ENCODE measurements around the gene ZBTB16.

ZBTB16 gene

DNA sequence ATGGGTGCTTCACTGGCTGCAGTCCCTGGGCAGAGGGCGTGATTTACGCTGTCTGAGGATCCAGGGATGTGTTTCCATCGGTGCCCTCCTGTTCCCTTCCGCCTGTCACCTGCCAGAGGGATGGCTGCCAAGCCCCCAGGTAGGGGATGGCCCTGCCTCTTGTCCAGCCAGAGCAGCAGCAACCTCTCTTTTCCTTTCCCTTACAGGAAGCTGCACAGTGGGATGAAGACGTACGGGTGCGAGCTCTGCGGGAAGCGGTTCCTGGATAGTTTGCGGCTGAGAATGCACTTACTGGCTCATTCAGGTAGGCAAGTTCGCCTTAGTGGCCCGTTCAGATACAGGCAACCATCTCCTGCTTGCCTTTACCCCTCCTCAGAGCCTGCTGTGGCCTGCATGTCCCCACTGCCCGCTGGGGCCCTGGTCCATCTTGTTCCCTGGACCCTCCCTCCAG lies 96.6 kb downstream of the ZBTB16 start:
- DNase-seq, result no peak

DNA sequence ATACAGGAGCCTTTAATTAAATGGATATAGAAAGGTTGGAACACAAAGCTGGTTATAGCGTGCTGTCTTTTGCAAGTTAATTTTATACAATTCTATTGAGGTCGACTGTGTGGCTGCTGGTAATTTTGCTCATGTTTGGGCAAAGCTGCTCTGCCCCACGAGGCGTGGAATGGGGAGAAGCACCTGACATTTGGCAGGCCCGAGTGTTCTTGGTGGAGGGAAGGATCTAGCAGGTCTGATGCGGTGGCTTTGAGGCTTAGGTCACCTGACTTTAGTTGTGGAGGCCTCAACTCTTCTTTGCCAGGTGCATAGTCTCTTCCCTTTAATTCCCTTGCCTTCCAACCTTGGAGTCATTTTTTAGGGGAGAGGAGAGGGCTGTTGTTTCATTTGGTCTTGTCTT lies 97.3 kb downstream of the ZBTB16 start:
- DNase-seq, result no peak

DNA sequence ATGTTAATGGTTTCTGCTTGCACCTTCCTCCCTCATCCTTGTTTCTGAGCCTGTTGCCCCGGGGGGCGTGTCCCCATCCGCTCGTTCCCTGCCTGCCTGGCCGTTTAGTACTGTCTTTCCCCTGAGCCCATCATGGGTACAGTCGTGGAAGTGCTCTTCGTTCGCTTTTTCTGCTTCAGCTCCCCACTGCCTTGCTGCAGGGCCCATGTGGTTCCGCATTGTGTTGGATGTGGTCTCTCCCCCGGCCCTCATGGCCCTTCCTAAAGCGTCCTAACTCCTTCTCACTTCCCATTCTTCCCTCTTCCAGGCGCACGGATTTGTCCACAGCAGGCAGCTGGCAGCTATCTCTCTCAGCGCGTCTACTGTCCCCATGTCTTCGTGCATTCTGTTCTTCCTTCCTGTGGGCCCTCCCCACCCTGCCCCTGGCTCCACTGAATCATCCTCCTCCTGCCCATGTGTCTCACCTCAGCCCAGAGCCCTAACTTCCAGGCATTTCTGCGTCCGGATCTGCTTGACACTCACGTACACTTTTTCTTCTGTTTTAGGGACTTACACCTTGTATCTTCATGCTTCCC lies 98.1 kb downstream of the ZBTB16 start:
- DNase-seq, result no peak

DNA sequence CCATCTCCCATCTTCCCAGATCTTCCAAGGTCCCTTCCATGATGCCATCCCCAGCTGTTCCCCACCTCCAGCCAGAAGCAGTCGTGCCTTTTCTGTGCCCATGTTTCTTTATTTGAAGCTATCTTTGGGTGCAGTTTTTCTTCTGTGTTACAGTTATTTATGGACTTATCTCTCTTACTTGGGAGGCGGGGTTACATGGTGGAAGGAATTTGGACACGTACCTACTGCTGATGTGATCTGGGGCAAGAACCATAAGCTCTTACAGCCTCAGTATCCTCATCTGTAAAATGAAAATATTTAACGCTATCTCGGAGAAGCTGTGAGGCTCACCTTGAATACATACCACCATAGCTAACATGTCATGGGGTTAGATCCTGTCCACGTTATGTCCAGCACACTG lies 98.9 kb downstream of the ZBTB16 start:
- DNase-seq, result no peak

GRCh38 chr11:114158886-114159285 lies 99.4 kb downstream of the ZBTB16 start:
- no peak for DNase-seq

- DNase-seq, result peak in 1 of 5 experiments; percentile 60
Measured at GRCh38 chr11:114159320-114159719, 99.8 kb downstream of the ZBTB16 start.

DNA sequence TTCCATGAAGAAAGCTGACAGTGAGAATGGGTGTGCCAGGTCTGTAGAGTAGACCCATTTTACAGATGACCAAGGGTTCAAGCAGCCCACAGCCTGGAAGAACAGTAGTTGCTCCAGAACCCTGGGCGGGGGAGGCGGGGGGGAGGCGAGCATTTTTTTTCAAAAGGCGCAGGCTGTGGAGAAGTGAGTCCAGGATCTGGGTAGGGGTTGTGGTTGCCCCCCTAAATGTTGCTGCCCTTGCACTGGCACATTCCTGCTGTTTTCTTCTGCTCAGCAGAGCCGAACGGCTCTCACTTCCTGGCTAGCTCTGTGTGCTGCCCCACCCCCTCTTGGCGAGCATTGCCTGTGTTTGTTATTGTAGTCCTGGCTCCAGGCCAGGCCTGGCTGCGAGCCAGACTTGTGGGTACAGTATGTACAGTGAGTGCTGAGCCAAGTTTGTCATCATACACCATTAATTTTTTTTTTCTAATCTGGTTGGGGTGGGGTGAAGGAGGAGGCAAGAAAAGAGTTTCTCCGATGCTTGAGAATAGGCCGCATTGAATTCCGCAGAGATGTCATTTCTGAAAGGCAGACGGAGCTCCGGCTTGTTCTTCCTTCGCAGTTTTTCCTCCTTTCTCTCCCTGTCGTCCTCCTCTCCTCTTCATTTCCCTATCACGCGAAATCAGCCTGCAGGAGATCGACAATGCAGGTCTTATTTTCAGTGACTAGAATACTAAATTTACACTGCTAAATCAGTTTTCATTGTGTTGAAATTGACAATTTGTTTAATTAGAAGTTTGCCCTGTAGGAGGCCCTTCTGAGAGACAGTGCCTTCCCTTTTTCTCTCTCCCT lies 100.5 kb downstream of the ZBTB16 start:
- DNase-seq, result peak; percentile 78 to 98 (median 92)

- peak in 1 of 5 experiments; percentile 23 for DNase-seq
Measured at GRCh38 chr11:114160894-114161293, 101.4 kb downstream of the ZBTB16 start.

- no peak for DNase-seq
Measured at GRCh38 chr11:114161486-114162250, 102.2 kb downstream of the ZBTB16 start.

DNA sequence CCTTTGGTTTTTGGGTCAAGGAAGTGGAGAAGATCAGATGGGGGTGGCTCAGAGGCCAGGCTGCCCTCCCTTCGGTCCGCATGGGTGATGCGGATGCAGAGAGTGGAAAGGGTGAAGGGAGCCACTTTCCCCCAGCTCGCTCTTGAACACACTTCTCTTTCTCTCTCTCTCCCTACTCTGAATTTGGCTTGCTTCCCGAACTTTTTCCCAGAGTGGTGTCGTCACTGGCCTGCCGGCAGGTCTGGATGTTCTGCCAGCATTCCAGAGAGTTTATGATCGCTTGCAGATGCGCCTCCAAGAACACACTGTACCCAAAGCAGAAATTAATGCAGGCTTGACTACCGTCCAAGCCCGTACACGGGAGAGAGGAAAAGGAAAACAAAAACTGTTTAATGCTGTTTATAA lies 103.2 kb downstream of the ZBTB16 start:
- no peak for DNase-seq

DNA sequence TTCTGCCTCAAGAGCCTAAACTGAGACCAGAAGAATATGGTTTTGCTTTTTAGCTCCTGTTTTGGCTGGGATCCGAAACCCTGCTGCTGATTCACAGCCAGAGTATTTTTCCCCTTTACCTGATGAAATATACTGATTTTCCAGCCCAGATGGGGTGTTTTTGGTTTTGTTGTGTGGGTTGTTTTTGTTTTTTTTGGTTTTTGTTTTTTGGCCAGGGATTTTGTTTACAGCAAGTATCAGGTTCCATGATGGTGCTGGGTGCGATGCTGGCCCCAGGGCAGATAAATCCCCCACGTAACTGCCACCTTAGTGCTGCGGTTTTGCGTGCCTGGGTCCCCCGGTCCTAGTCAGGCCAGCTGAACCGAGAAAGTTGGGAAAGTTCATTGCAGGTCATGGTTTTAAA lies 103.7 kb downstream of the ZBTB16 start:
- no peak for DNase-seq

DNA sequence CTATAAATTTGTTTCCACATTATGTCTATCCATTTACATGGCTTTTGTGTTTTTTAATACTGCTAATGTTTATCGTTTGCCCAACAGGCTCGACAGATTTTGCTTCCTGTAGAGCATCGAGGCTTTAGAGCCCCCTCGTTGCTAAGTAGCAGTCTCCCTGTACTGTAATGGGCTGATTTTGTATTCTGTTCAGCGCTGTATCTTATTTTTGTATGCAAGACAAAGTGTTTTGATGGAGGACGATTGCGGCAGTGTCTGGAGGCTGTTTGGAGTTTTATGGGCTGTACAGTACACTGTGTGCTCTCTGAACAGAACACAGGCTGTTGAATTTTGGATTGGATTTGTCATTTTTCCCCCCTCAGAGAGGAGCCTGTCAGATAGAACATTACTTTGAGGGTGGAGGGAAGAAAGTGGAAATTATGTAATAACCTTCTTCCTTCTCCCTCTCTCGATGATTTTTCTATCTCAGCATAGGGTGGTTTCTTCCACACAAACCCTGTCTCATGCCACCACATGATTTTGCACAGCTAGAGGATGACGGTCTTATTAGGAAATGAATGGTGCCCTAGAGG lies 104.4 kb downstream of the ZBTB16 start:
- no peak for DNase-seq

DNA sequence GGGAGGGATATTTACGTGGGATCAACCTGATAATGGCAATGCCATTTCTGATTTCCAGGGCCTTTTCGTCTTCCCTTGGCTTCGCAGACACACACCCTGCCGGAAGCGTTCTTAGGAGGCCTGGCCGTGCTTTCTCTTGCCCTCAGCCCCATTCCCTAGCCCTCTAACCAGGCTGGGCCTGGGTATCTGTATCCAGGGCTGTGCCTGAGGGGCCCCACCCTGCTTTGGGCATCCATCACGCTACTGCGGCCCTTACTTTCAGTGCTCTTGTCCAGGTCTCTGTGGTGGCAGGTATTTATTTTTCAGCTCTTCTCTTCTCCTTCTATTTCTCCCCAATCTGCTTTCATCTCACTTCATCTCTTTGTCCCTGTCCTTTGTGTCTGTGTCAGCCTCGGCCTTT lies 105.0 kb downstream of the ZBTB16 start:
- DNase-seq, result no peak

DNA sequence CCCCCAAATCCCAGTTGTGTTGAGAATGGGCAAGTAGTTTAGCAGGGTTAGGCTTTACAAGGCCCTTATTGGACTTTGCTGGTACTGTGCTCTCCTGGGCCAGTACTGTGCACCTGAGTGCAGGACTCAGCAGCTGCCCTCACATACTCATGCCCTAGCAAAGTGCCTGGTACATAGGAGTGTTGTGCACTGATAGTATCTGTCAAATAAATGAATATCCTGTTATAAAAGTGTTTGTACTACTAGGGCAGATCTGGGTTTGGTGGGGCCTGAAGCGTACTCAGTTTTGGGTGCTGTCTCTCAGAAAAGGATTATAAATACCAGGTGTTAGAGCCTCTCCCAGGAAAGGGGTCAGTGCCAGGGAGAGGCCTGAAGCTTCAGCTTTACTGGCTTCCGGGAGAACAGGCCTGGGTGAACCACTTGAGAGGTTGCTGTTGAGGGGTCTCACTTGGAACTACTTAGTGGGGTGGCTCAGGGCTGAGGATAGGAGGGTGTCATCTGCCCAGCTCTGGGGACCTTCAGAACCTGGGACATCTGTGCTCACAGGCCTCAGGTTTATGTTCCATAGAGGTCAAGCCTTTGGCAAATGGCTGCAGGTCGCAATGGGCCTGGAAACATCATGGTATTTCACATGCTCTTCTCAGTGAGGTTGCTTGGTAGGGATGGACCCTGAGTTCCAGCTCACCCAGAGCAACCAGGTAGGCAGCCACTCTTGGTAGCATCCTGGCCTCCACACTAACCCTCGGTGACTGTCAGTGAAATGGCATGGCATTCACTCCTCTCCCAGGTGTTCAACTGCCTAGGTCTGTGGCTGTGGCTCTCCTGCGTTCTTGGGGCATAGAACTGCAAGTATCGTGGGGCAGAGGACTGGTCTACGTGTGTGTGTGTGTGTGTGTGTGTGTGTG lies 106.1 kb downstream of the ZBTB16 start:
- no peak for DNase-seq

DNA sequence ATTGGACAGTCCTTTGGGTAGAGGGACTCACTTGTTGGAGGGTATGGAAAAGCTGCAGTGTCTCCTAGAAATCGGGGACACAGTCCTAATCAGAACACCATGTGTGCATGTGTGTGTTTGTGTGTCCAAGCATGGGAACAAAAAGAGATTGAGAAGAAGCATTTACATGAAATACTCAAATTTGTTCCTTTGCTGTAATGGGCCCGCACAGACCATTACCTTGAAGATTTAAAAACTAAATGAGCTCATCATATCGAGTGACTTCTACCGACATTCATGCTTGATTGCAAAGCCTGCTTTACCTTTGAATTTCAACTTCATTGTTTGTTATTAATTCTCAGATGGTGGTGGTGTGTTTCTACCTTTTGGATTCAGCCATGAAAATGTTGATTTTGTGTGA lies 106.9 kb downstream of the ZBTB16 start:
- DNase-seq, result no peak

GRCh38 chr11:114166897-114167323 lies 107.4 kb downstream of the ZBTB16 start:
- peak in 2 of 5 experiments; percentile 58 to 87 for DNase-seq

DNA sequence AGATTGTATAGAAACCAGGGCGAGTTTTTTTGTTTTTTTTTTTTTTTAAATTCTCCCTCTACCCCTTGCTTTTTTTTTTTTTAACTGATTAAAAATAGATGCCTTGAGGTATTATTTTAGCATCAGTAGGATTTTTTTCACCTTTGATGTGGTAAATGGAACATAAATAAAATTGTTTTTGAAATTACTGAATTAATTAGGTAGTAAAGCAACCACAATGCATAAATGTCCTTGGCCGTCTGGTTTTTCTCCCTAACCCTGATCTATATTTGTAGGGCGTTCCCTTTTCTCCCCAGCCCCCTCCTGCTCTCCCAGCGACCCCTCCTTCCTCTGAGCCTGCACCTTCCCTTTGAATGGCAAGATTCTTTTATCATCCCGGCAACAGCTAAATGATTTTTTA lies 107.8 kb downstream of the ZBTB16 start:
- DNase-seq, result no peak

- no peak for DNase-seq
Measured at GRCh38 chr11:114167771-114168448, 108.4 kb downstream of the ZBTB16 start.

GRCh38 chr11:114168691-114169090 lies 109.2 kb downstream of the ZBTB16 start:
- peak in 1 of 5 experiments; percentile 47 for DNase-seq

DNA sequence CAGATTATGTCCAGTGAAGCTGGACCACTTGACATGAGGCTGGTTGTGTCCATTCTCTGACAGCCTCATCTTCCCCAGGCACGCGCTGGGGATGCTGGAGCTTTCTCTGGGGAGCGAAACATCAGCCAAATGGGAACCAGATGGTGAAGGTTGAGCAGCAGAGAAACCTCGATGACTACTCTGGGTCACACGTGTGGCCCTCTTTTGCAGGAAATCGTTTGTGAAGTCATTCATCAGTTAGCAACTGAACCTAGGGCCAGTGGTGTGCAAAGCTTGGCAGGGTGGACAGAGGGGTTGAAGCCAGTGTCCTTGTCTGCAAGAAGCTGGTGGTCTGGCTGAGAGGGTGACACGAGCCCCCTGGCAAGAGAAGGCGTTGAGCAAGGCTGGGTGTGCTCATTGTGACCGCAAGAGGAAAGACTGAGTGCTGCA lies 109.8 kb downstream of the ZBTB16 start:
- DNase-seq, result no peak

- no peak for DNase-seq
Measured at GRCh38 chr11:114169821-114170220, 110.3 kb downstream of the ZBTB16 start.
